H9 (cell line): ENCODE measurements around the gene CTRB2. TPM values are rescaled to one million over a fixed set of nuclear protein-coding genes. Genes with fewer than 3 reads are reported as not detected.

Source experiments
- DNase-seq: peaks from one replicate; pipeline ENCODE4 v3.0.0-alpha.2; 2017
- H2AFZ ChIP-seq: one replicate; pipeline ENCODE4 v1.6.1; 2013; ENCODE audit warnings: mild to moderate bottlenecking, low read length, control low read depth, moderate library complexity
- H2AK5ac ChIP-seq: 2 replicates; pipeline ENCODE4 v1.6.1; 2013; ENCODE audit warnings: low read length, control low read depth, mixed read lengths; ENCODE audit not compliant: insufficient read length
- H2BK120ac ChIP-seq: one replicate; pipeline ENCODE4 v1.6.1; 2013; ENCODE audit warnings: low read depth, mild to moderate bottlenecking, low read length, control low read depth, inconsistent platforms; ENCODE audit not compliant: poor library complexity, severe bottlenecking
- H2BK12ac ChIP-seq: 2 replicates; pipeline ENCODE4 v1.6.1; 2013; ENCODE audit warnings: low read length, control low read depth, mixed read lengths, low read depth; ENCODE audit not compliant: insufficient read length
- H2BK15ac ChIP-seq: 2 replicates; pipeline ENCODE4 v1.6.1; 2013; ENCODE audit warnings: low read depth, low read length, control low read depth
- H2BK20ac ChIP-seq: one replicate; pipeline ENCODE4 v1.6.1; 2013; ENCODE audit warnings: low read depth, mild to moderate bottlenecking, low read length, control low read depth, inconsistent platforms; ENCODE audit not compliant: poor library complexity, severe bottlenecking
- H2BK5ac ChIP-seq: 2 replicates; pipeline ENCODE4 v1.6.1; 2013; ENCODE audit warnings: low read length, control low read depth, mixed read lengths; ENCODE audit not compliant: insufficient read length
- H3K14ac ChIP-seq: 2 replicates; pipeline ENCODE4 v1.6.1; 2013; ENCODE audit warnings: low read length, control low read depth; ENCODE audit not compliant: insufficient read depth
- H3K18ac ChIP-seq: 2 replicates; pipeline ENCODE4 v1.6.1; 2013; ENCODE audit warnings: low read depth, mild to moderate bottlenecking, mixed read lengths, low read length, control low read depth; ENCODE audit not compliant: insufficient read length
- H3K23ac ChIP-seq: 2 replicates; pipeline ENCODE4 v1.6.1; 2013; ENCODE audit warnings: low read length, control low read depth, mixed read lengths, low read depth; ENCODE audit not compliant: insufficient read length
- H3K23me2 ChIP-seq: 2 replicates; pipeline ENCODE4 v1.6.1; 2013; ENCODE audit warnings: low read depth, mild to moderate bottlenecking, mixed read lengths, low read length, control low read depth; ENCODE audit not compliant: insufficient read length, poor library complexity, severe bottlenecking
- H3K27ac ChIP-seq: 2 replicates; pipeline ENCODE4 v1.5.1; 2013; ENCODE audit warnings: low read length, control low read depth, mixed read lengths, low read depth; ENCODE audit not compliant: insufficient read length
- H3K27me3 ChIP-seq: 2 replicates; pipeline ENCODE4 v1.6.1; 2013; ENCODE audit warnings: low read length, control low read depth, inconsistent platforms; ENCODE audit not compliant: insufficient read depth
- H3K4ac ChIP-seq: 2 replicates; pipeline ENCODE4 v1.6.1; 2013; ENCODE audit warnings: low read depth, mild to moderate bottlenecking, control low read depth, inconsistent platforms, low read length, moderate library complexity
- H3K4me1 ChIP-seq: 2 replicates; pipeline ENCODE4 v1.6.1; 2013; ENCODE audit warnings: low read length, control low read depth, inconsistent platforms; ENCODE audit not compliant: insufficient read depth
- H3K4me2 ChIP-seq: 2 replicates; pipeline ENCODE4 v1.6.1; 2013; ENCODE audit warnings: low read length, control low read depth, mixed read lengths; ENCODE audit not compliant: insufficient read length, insufficient read depth
- H3K56ac ChIP-seq: 2 replicates; pipeline ENCODE4 v1.6.1; 2013; ENCODE audit warnings: low read depth, mild to moderate bottlenecking, mixed read lengths, low read length, control low read depth; ENCODE audit not compliant: insufficient read length
- H3K79me1 ChIP-seq: 2 replicates; pipeline ENCODE4 v1.6.1; 2013; ENCODE audit warnings: low read depth, mild to moderate bottlenecking, moderate library complexity, low read length, control low read depth, inconsistent platforms; ENCODE audit not compliant: insufficient read depth, poor library complexity, severe bottlenecking
- H3K79me2 ChIP-seq: 2 replicates; pipeline ENCODE4 v1.6.1; 2013; ENCODE audit warnings: low read length, control low read depth, inconsistent platforms; ENCODE audit not compliant: insufficient read depth
- H3K9ac ChIP-seq: 2 replicates; pipeline ENCODE4 v1.6.1; 2013; ENCODE audit warnings: low read length, control low read depth, mixed read lengths; ENCODE audit not compliant: insufficient read length; ENCODE audit errors: extremely low read depth
- H3K9me3 ChIP-seq: one replicate; pipeline ENCODE4 v1.6.1; 2013; ENCODE audit warnings: low read depth, low read length, inconsistent platforms; ENCODE audit not compliant: control insufficient read depth
- H3T11ph ChIP-seq: one replicate; pipeline ENCODE4 v1.6.1; 2013; ENCODE audit warnings: mild to moderate bottlenecking, low read length, control low read depth, inconsistent platforms
- H4K20me1 ChIP-seq: one replicate; pipeline ENCODE4 v1.6.1; 2013; ENCODE audit not compliant: control insufficient read depth, insufficient read length, insufficient read depth
- H4K5ac ChIP-seq: 2 replicates; pipeline ENCODE4 v1.6.1; 2013; ENCODE audit warnings: low read depth, mild to moderate bottlenecking, mixed read lengths, low read length, control low read depth; ENCODE audit not compliant: insufficient read length
- H4K8ac ChIP-seq: replicated peaks from 2 replicates; pipeline ENCODE4 v1.6.1; 2013; ENCODE audit warnings: low read length, control low read depth, mixed read lengths, low read depth; ENCODE audit not compliant: insufficient read length
- H4K91ac ChIP-seq: 2 replicates; pipeline ENCODE4 v1.6.1; 2013; ENCODE audit warnings: low read depth, mild to moderate bottlenecking, moderate library complexity, mixed read lengths, low read length, control low read depth; ENCODE audit not compliant: insufficient read length
- H3K27ac Mint-ChIP-seq, 3 experiments: 2 replicates in 2 of 3; 3 replicates in 1 of 3; pipeline ENCODE4 v1.8.0; 2020 to 2021; ENCODE audit warnings: mixed read lengths in 3 of 3, mild to moderate bottlenecking in 1 of 3, moderate library complexity in 1 of 3
- H3K27me3 Mint-ChIP-seq: 2 replicates; pipeline ENCODE4 v1.8.0; 2021; ENCODE audit warnings: low read depth, mild to moderate bottlenecking, moderate library complexity, mixed read lengths
- H3K36me3 Mint-ChIP-seq, 3 experiments: 2 replicates in 2 of 3; 3 replicates in 1 of 3; pipeline ENCODE4 v1.8.0; 2020 to 2021; ENCODE audit warnings: low read depth in 3 of 3, mixed read lengths in 3 of 3; ENCODE audit not compliant: insufficient read depth in 1 of 3
- H3K4me1 Mint-ChIP-seq, 2 experiments: 2 replicates each; pipeline ENCODE4 v1.8.0; 2020; ENCODE audit warnings: mixed read lengths in 2 of 2
- H3K4me3 Mint-ChIP-seq, 2 experiments: 2 replicates in 1 of 2; 3 replicates in 1 of 2; pipeline ENCODE4 v1.8.0; 2020 to 2021; ENCODE audit warnings: mild to moderate bottlenecking in 2 of 2, mixed read lengths in 2 of 2, moderate library complexity in 1 of 2
- H3K9me3 Mint-ChIP-seq, 2 experiments: 2 replicates in 1 of 2; 3 replicates in 1 of 2; pipeline ENCODE4 v1.8.0; 2020; ENCODE audit warnings: mild to moderate bottlenecking in 2 of 2, mixed read lengths in 2 of 2, moderate library complexity in 1 of 2
- CTCF ChIP-seq: fragments of 200-600 bp; sonication (generic); conservative IDR thresholded peaks from 3 replicates; pipeline ENCODE4 v1.8.0; 2021; ENCODE audit warnings: antibody characterized with exemption, mild to moderate bottlenecking
- WGBS: extraction: QIAGEN DNeasy Blood & Tissue Kit; methylation state at CpG from one replicate; pipeline ENCODE4 v1.1.7; 2013; ENCODE audit warnings: missing lambda C conversion rate, low lambda C conversion rate, mixed read lengths; ENCODE audit not compliant: insufficient read length; ENCODE audit errors: extremely low coverage; 5-methylcytosine and 5-hydroxymethylcytosine counted together
- total RNA-seq: library from RNA; stranded (reverse); gene quantifications from 2 replicates; pipeline ENCODE4 v1.2.1, GENCODE V29; 2021

CTRB2 gene
- total RNA-seq, 1 experiment from 2014 or later = not detected

- no peak overlapping the region for H3K18ac ChIP-seq
- H3K56ac ChIP-seq = no peak overlapping the region
- no peak overlapping the region for H3K4ac ChIP-seq
- H3K27me3 Mint-ChIP-seq = no peaks in the 10 kb centered on the region
- no peaks in the 10 kb centered on the region for H3K79me1 ChIP-seq
- H3K9ac ChIP-seq = no peak overlapping the region
- no peak overlapping the region for H2BK5ac ChIP-seq
- H4K91ac ChIP-seq = no peak overlapping the region
- no peaks in the 10 kb centered on the region for H3K23me2 ChIP-seq
- H2BK20ac ChIP-seq = no peak overlapping the region
- TF ChIP-seq CTCF = no peak
- H3K9me3 ChIP-seq = no peaks in the 10 kb centered on the region
- no peaks in the 10 kb centered on the region for H3K36me3 Mint-ChIP-seq
- no peaks in the 10 kb centered on the region for H3K9me3 Mint-ChIP-seq
- H3K4me2 ChIP-seq = no peak overlapping the region
- no peak for DNase-seq
- H3K23ac ChIP-seq = no peak overlapping the region
- H3T11ph ChIP-seq = no peak overlapping the region
- H2AFZ ChIP-seq = no peak overlapping the region
- H3K79me2 ChIP-seq = no peaks in the 10 kb centered on the region
- H3K4me1 Mint-ChIP-seq = peaks cover 3 to 14% of the 10 kb centered on the region in 2 experiments; a peak in 3 of 4 replicates
- no peak overlapping the region for H2BK120ac ChIP-seq
- no peaks in the 10 kb centered on the region for H4K20me1 ChIP-seq
- H4K5ac ChIP-seq = no peak overlapping the region
- no CpG with 5 or more reads among the region's 11 CpGs for WGBS
- no peak overlapping the region for H3K4me3 Mint-ChIP-seq
- no peak overlapping the region for H2BK15ac ChIP-seq
- H3K27ac Mint-ChIP-seq = no peak overlapping the region
- no peak overlapping the region for H4K8ac ChIP-seq
- no peak overlapping the region for H3K27ac ChIP-seq
- no peaks in the 10 kb centered on the region for H3K27me3 ChIP-seq
- H3K14ac ChIP-seq = no peak overlapping the region; the same call in 1 of the 2 replicates
- no peaks in the 10 kb centered on the region for H3K4me1 ChIP-seq
- H2AK5ac ChIP-seq = no peak overlapping the region
- no peak overlapping the region for H2BK12ac ChIP-seq
Measured at GRCh38 chr16:75217389-75217851, 10.5 kb upstream of the CTRB2 start.
